Measurements from ENCODE around the gene CCNL1. TPM values are rescaled to one million over a fixed set of nuclear protein-coding genes. Genes with fewer than 3 reads are reported as not detected.

The CCNL1 gene
- total and polyA plus RNA-seq, 2 of the 8 experiments (the other 6 are each of a cell fraction or from before 2014, with no cell fraction given), result 64.5 to 68.6 TPM

DNA sequence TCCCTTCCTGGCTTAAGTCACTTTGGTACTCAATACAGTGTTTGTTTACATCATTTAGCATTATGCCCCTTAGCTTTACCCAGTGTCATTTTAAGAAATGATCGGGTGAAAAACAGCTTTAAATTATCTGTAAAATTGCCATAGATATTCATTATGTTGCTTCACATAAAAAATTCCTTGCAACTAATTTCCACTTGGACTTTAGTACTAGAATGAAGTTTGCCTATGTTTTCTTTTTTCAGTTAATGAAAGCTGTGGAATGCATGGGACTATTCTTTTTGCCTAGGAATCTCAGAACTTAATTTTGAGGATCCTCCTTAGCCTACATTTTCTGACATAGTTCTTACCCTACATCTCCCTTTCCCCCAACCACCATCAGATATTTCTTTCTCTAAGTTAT lies 38.4 kb downstream of the CCNL1 start:
- no peaks in the 10 kb centered on the region; a peak in 1 of 7 replicates for H3K27me3 ChIP-seq (replicated peaks in 1 of 4; ENCODE audit: control insufficient read depth in 3 of 4, extremely low read depth in 1 of 4, insufficient read depth in 3 of 4, low read length in 3 of 4)
- ChIA-PET CTCF (ENCODE audit: partially characterized antibody) (interaction anchor here (1.4 to 56.4 kb wide), 3 partner anchors 8 to 973 kb away, joined by 4 to 1014 read pairs (median 1014); no protein-coding TSS in a partner anchor), POLR2A (ENCODE audit: partially characterized antibody) (no interaction called here)
- no peak overlapping the region for H3K4me2 ChIP-seq (ENCODE audit: insufficient read depth in 1 of 2, low read depth in 2 of 2, low read length in 2 of 2)
- H3K4me1 ChIP-seq (replicated peaks in 1 of 4; ENCODE audit: control insufficient read depth in 3 of 4, insufficient read depth in 4 of 4, low read length in 3 of 4), result no peaks in the 10 kb centered on the region; a peak in 1 of 7 replicates
- no peaks in the 10 kb centered on the region for H4K20me1 ChIP-seq (replicated peaks in 1 of 2; ENCODE audit: control insufficient read depth in 1 of 2, insufficient read depth in 2 of 2, low read length in 2 of 2)
- H2BK5ac ChIP-seq (ENCODE audit: low read depth, low read length), result no peak overlapping the region
- no peaks in the 10 kb centered on the region for H3K79me1 ChIP-seq (ENCODE audit: low read depth, low read length)
- no peak overlapping the region for H3K9ac ChIP-seq (replicated peaks in 1 of 4; ENCODE audit: extremely low read depth in 1 of 4, low read depth in 3 of 4, low read length in 3 of 4)
- H3K18ac ChIP-seq (ENCODE audit: extremely low read depth, low read length), result no peak overlapping the region
- no peak overlapping the region for H4K8ac ChIP-seq (ENCODE audit: extremely low read depth, insufficient read depth, low read length)
- 74% methylated on average over 1 of the region's 1 CpG; no CpG with 5 or more reads in 1 of the 2 experiments for WGBS, 2 experiments (ENCODE audit: extremely low coverage in 1 of 2, insufficient coverage in 1 of 2, insufficient read length in 1 of 2, insufficient replicate concordance in 2 of 2, low coverage in 1 of 2, low lambda C conversion rate in 2 of 2, missing lambda C conversion rate in 1 of 2)
- no peak overlapping the region for H2BK15ac ChIP-seq (ENCODE audit: low read length)
- no peak overlapping the region for H2AFZ ChIP-seq (ENCODE audit: low read length)
- H2BK20ac ChIP-seq (ENCODE audit: low read length), result no peak overlapping the region
- no peak overlapping the region for H4K5ac ChIP-seq (ENCODE audit: insufficient read length, low read depth, low read length)
- no peaks in the 10 kb centered on the region for H3K36me3 ChIP-seq (ENCODE audit: control insufficient read depth in 2 of 4, insufficient read depth in 4 of 4, low read length in 3 of 4)
- no peak overlapping the region for H3K56ac ChIP-seq (replicated peaks; ENCODE audit: insufficient read length, low read depth, low read length)
- H3K27ac ChIP-seq (ENCODE audit: low read depth, low read length), result no peak overlapping the region
- H3K9me3 ChIP-seq (ENCODE audit: insufficient read depth in 2 of 2, low read depth in 1 of 2, low read length in 1 of 2), result no peaks in the 10 kb centered on the region
- H3K23me2 ChIP-seq (ENCODE audit: low read depth, low read length), result no peaks in the 10 kb centered on the region; the same call in 1 of the 2 replicates
- no peaks in the 10 kb centered on the region for H3K79me2 ChIP-seq (ENCODE audit: control insufficient read depth in 1 of 2, insufficient read depth in 2 of 2, low read length in 2 of 2)
- FAIRE-seq (no peak), DNase-seq (ENCODE audit: low read depth in 1 of 2, low spot score in 2 of 2) (no peak)
- no peak overlapping the region for H3K23ac ChIP-seq (ENCODE audit: insufficient read length)
- H2BK12ac ChIP-seq (ENCODE audit: low read depth, low read length), result no peak overlapping the region
- no peak overlapping the region for H2BK120ac ChIP-seq (replicated peaks; ENCODE audit: low read depth, low read length)
- no peak overlapping the region for H4K91ac ChIP-seq (replicated peaks; ENCODE audit: insufficient read length, low read length)
- H3K4ac ChIP-seq (replicated peaks; ENCODE audit: insufficient read length, low read depth, low read length), result no peak overlapping the region
- no peak overlapping the region for H3K4me3 ChIP-seq (ENCODE audit: extremely low read depth in 1 of 4, insufficient read depth in 2 of 4, low read depth in 3 of 4, low read length in 4 of 4)
- no peak overlapping the region for H3K14ac ChIP-seq (ENCODE audit: insufficient read length)
- H2AK5ac ChIP-seq (ENCODE audit: low read depth, low read length), result no peak overlapping the region
- TF ChIP-seq SUZ12 (IDR thresholded peaks at IDR 0.05; ENCODE audit: low read length), result no peak
- no peak for TF ChIP-seq TAF7 (optimal IDR thresholded peaks at IDR 0.05; ENCODE audit: borderline replicate concordance, low read depth, low read length)
- no peak for TF ChIP-seq ZNF274 (IDR thresholded peaks at IDR 0.05; ENCODE audit: borderline replicate concordance, extremely low read depth, low read length)
- no peak for TF ChIP-seq TBP (IDR thresholded peaks at IDR 0.05; ENCODE audit: low read depth, low read length)
- TF ChIP-seq BCL11A (IDR thresholded peaks at IDR 0.05; ENCODE audit: low read depth in 2 of 2, low read length in 2 of 2), result no peak
- TF ChIP-seq GTF2F1 (IDR thresholded peaks at IDR 0.05; ENCODE audit: borderline replicate concordance, low read depth, low read length), result no peak
